Calu3 (cell line): ENCODE measurements around the gene MTA1. TPM values are rescaled to one million over a fixed set of nuclear protein-coding genes. Genes with fewer than 3 reads are reported as not detected.

Experiments
- BruUV-seq: library from RNA; stranded (reverse); fragments of 400-500 nt; replicated peaks from 2 replicates; lab custom pipeline; 2021; lab: Mats Ljungman, UMichigan
- CTCF ChIA-PET: fragments of 300-600 bp; sonication (Branson Sonifier 250); formaldehyde crosslinking; loops from one replicate; lab custom pipeline; 2022; ENCODE audit warnings: antibody characterized with exemption; lab: Charles Lee
- DNase-seq: peaks from one replicate; pipeline ENCODE4 v3.0.0; 2022
- H3K27ac Mint-ChIP-seq: one replicate; pipeline ENCODE4 v1.8.0; 2022; ENCODE audit warnings: mixed read lengths; ENCODE audit not compliant: unreplicated experiment
- H3K27me3 Mint-ChIP-seq: one replicate; pipeline ENCODE4 v1.8.0; 2022; ENCODE audit warnings: mixed read lengths; ENCODE audit not compliant: unreplicated experiment
- H3K36me3 Mint-ChIP-seq: one replicate; pipeline ENCODE4 v1.8.0; 2022; ENCODE audit warnings: mild to moderate bottlenecking, moderate library complexity, mixed read lengths; ENCODE audit not compliant: insufficient read depth, unreplicated experiment
- H3K4me1 Mint-ChIP-seq: one replicate; pipeline ENCODE4 v1.8.0; 2022; ENCODE audit warnings: mild to moderate bottlenecking, low read depth, mixed read lengths; ENCODE audit not compliant: unreplicated experiment
- H3K4me3 Mint-ChIP-seq: one replicate; pipeline ENCODE4 v1.8.0; 2022; ENCODE audit warnings: mild to moderate bottlenecking, low read depth, moderate library complexity, mixed read lengths; ENCODE audit not compliant: unreplicated experiment
- H3K9me3 Mint-ChIP-seq: one replicate; pipeline ENCODE4 v1.8.0; 2022; ENCODE audit warnings: low read depth, mixed read lengths; ENCODE audit not compliant: unreplicated experiment
- intact Hi-C: fragments of 100-400 bp; cut with micrococcal nuclease; formaldehyde crosslinking; loops from one replicate; pipeline ENCODE4 v1.10.0; 2022; ENCODE audit not compliant: unreplicated experiment
- total RNA-seq: library from RNA; stranded (reverse); gene quantifications from 2 replicates; pipeline ENCODE4 v1.2.3, GENCODE V29; 2022
- TF ChIP-seq, protein P1 (sequence below): fragments of 200-600 bp; IDR thresholded peaks from one replicate; pipeline ENCODE4 v1.8.0; 2022; ENCODE audit warnings: antibody characterized with exemption; ENCODE audit not compliant: unreplicated experiment

MTA1 gene
- total RNA-seq, 1 experiment from 2014 or later = 168 TPM

DNA sequence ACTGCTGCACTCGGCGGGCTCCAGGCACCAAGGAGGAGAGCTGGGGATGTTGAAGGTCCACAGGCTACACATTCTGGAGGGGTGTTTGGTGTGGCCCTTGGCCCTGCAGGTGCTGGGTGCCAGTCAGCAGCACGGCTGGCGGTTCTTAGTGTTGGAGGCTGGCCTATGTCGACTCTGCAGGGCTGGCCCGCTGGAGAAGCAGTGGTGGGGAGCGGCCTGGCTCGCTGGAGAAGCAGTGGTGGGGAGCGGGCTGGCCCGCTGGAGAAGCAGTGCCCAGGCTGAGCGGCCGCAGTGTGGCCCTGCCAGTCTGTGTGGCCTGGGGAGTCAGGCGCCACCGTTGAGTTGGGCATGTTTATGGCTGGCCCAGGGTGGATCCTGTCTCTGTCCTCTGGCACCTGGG lies 27.3 kb downstream of the MTA1 start:
- H3K36me3 Mint-ChIP-seq = peaks cover 25% of the 10 kb centered on the region
- TF ChIP-seq, protein P1, sequence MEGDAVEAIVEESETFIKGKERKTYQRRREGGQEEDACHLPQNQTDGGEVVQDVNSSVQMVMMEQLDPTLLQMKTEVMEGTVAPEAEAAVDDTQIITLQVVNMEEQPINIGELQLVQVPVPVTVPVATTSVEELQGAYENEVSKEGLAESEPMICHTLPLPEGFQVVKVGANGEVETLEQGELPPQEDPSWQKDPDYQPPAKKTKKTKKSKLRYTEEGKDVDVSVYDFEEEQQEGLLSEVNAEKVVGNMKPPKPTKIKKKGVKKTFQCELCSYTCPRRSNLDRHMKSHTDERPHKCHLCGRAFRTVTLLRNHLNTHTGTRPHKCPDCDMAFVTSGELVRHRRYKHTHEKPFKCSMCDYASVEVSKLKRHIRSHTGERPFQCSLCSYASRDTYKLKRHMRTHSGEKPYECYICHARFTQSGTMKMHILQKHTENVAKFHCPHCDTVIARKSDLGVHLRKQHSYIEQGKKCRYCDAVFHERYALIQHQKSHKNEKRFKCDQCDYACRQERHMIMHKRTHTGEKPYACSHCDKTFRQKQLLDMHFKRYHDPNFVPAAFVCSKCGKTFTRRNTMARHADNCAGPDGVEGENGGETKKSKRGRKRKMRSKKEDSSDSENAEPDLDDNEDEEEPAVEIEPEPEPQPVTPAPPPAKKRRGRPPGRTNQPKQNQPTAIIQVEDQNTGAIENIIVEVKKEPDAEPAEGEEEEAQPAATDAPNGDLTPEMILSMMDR = no peak
- CTCF ChIA-PET = no interaction called here
- no peaks in the 10 kb centered on the region for H3K4me1 Mint-ChIP-seq
- DNase-seq = no peak
- intact Hi-C loops = no loop called here
- H3K9me3 Mint-ChIP-seq = no peaks in the 10 kb centered on the region
- no TSS peak for BruUV-seq
- no peak overlapping the region for H3K4me3 Mint-ChIP-seq
- no peaks in the 10 kb centered on the region for H3K27me3 Mint-ChIP-seq
- H3K27ac Mint-ChIP-seq = no peak overlapping the region

DNA sequence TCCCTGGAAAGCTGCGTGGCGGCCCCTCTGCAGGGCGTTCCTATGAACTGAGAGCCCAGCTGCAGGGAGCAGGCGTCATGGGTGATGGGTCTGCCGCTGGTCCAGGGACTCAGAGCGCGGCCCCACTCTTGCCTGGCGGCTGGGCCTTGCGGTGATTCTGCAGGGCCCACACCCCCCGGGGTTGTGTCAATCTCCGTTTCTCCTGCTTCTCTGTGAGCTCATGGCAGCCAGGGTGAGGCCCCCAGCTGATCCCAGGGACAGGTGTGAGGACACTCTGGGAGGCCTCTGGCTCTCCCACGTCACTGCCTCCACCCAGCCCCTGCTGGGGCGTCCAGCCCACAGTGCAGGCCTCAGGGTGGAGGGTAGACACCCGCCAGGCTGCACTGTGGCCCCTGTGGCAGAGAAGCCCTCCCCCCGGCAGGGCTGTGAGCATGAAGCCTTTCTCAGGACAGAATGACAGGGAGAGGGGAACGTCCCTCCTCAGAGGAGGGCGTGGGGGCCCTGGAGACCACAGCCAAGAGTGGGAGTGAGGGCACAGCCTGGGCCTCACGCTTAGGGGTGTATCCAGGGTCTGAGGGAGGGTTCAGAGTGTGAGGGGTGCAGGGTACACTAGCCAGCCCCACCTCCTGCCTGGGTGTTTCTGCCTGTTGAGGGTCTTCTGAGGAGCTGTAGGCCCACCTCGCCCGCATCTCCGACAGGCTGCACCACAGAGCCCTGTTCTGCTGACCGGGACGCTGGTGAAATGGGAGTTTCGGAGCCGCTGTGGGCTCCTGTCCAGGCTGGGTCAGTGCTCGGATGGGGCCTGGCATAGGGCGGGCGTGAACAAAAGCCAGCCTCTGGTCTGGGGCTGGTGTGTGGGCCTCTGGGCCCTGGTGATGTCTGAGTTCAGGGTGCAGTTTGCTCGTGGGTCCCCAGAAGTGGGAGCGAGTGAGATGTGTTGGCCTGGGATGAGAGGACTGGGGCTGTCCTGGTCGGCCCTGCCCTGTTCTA lies 28.3 kb downstream of the MTA1 start:
- BruUV-seq = no TSS peak
- no peak for DNase-seq
- Mint-ChIP-seq H3K36me3 (peaks cover 20% of the 10 kb centered on the region), H3K4me1 (no peaks in the 10 kb centered on the region), H3K27ac (no peak overlapping the region), H3K9me3 (no peaks in the 10 kb centered on the region), H3K4me3 (no peak overlapping the region), H3K27me3 (no peaks in the 10 kb centered on the region)
- CTCF ChIA-PET = interaction anchor here (0.8 kb wide), 1 partner anchor 24 kb away, joined by 3 read pairs; no protein-coding TSS in a partner anchor
- intact Hi-C loops = no loop called here
- TF ChIP-seq, protein P1 = no peak

DNA sequence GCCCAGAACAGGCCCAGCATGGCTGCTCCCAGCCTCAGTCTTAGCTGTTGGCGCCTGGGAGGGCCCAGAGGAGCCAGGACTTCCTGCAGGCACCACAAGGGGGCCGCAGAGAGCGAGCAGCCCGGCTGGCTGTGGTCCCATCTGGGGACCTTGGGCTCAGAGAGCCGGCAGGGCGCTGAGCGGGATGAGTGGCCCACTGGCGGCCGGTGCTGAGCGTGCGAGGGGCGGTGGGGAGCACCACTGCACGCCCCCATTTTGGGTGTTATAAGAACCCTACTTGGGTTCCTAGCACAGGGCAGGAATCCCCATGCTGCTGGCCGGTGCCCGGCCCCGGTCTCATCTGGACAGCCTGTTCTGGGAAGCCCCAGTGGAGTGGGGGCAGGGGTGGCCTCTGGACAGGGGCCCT lies 29.1 kb downstream of the MTA1 start:
- TF ChIP-seq, protein P1 = peak; percentile 70
- Mint-ChIP-seq H3K27me3 (no peaks in the 10 kb centered on the region), H3K36me3 (peaks cover 20% of the 10 kb centered on the region), H3K4me1 (no peaks in the 10 kb centered on the region), H3K27ac (no peak overlapping the region), H3K4me3 (no peak overlapping the region), H3K9me3 (no peaks in the 10 kb centered on the region)
- DNase-seq = peak; percentile 76
- no TSS peak for BruUV-seq
- intact Hi-C loops = no loop called here
- CTCF ChIA-PET = interaction anchor here (0.8 kb wide), 1 partner anchor 23 kb away, joined by 3 read pairs; no protein-coding TSS in a partner anchor

DNA sequence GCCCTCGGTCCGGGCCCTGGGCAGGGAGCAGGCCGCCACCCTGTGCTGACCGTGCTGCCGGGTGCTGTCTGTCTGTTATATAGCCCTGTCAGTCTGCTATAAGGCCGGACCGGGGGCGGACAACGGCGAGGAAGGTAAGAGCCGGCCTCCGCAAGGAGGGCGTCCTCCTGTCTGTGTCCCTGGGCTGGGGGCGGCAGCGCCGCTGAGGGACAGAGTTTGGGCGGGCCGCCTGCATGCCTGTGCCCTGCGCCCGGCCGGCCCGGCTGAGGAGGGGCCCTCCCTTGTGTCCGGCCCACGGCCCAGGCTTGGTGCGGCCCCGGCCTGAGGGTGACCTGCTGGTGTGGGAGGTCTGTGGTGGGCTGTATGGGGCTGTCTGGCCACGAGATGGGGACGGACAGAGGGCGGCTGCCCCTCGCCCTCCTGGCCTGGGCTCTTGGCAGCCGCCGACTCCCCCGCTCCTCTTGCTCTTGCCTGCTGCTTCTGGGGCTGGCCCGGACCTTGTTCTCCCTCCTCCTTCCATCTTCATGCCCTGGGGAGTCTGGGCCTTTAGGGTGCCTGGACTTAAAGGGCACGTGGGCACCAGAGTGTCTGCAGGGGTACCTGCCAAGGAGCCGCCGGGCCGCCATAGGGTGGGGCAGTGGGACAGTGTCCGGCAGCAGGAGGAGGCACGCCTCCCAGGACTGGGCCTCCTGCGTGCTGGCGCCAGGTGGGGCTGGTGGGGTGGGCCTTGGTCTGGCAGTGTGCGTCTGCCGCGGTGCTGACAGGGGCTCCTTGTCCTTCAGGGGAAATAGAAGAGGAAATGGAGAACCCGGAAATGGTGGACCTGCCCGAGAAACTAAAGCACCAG lies 29.9 kb downstream of the MTA1 start:
- DNase-seq = no peak
- CTCF ChIA-PET = no interaction called here
- H3K9me3 Mint-ChIP-seq = no peaks in the 10 kb centered on the region
- no peaks in the 10 kb centered on the region for H3K27me3 Mint-ChIP-seq
- intact Hi-C loops = no loop called here
- TF ChIP-seq, protein P1 = no peak
- no peaks in the 10 kb centered on the region for H3K4me1 Mint-ChIP-seq
- no peak overlapping the region for H3K4me3 Mint-ChIP-seq
- peaks cover 27% of the 10 kb centered on the region for H3K36me3 Mint-ChIP-seq
- BruUV-seq = no TSS peak
- H3K27ac Mint-ChIP-seq = no peak overlapping the region
